PC-3 (cell line): Measurements from ENCODE around the gene PER2.

Experiments used
- EZH2 ChIP-seq: fragments of 300-600 bp; sonication (generic); IDR thresholded peaks from one replicate; pipeline ENCODE4 v1.6.1; 2017; ENCODE audit warnings: antibody characterized with exemption, mild to moderate bottlenecking, low read length; ENCODE audit not compliant: unreplicated experiment
- TF ChIP-seq, protein P1 (sequence below): fragments of 300-600 bp; sonication (generic); conservative IDR thresholded peaks from 2 replicates; pipeline ENCODE4 v1.5.1; 2017; ENCODE audit warnings: antibody characterized with exemption, low read depth, mild to moderate bottlenecking, low read length

DNA sequence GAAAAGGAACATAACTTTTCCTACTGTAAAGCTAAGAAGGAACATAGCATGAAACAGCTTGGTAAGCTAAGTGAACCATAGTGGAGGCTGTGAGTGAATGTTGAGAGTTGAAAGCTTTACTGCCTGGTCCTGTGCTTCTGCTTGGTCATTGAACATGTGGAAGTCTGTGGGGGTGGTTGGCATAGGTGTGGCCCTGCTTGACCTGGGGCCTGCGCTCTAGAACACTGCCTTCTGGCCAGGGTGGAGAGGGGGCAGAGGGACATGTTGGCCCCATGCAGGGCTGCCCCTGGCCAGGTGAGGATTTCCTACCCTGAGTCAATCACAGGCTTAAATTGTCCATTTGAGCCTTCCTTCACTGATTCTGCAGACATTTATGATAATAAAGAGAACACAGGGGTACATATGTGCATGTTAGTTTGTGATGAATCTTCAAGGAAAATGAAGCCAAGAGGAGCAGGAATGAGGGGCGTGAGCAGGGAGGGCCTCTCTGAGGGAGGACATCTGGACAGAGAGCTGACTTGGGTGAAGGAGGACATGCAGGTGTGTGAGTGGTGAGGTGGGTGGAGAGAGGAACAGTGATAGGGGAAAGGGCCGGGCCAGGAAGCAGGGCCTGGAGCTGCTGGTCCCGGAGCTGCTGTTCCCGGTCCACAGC lies 48.5 kb upstream of the PER2 start:
- TF ChIP-seq, protein P1, sequence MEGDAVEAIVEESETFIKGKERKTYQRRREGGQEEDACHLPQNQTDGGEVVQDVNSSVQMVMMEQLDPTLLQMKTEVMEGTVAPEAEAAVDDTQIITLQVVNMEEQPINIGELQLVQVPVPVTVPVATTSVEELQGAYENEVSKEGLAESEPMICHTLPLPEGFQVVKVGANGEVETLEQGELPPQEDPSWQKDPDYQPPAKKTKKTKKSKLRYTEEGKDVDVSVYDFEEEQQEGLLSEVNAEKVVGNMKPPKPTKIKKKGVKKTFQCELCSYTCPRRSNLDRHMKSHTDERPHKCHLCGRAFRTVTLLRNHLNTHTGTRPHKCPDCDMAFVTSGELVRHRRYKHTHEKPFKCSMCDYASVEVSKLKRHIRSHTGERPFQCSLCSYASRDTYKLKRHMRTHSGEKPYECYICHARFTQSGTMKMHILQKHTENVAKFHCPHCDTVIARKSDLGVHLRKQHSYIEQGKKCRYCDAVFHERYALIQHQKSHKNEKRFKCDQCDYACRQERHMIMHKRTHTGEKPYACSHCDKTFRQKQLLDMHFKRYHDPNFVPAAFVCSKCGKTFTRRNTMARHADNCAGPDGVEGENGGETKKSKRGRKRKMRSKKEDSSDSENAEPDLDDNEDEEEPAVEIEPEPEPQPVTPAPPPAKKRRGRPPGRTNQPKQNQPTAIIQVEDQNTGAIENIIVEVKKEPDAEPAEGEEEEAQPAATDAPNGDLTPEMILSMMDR: no peak
- no peak for TF ChIP-seq EZH2
